HG03039 (cell line): ENCODE measurements around the gene ZBED4.

Experiments
- ATAC-seq: cut with Tn5 transposase; IDR thresholded peaks from one replicate; pipeline ENCODE4 v1.9.1; 2021; ENCODE audit warnings: mild to moderate bottlenecking, moderate library complexity; ENCODE audit not compliant: unreplicated experiment

The ZBED4 gene

GRCh38 chr22:49877642-49878041 lies 24.0 kb downstream of the ZBED4 start:
- no peak for ATAC-seq

- no peak for ATAC-seq
Measured at GRCh38 chr22:49878206-49878605, 24.6 kb downstream of the ZBED4 start.

- ATAC-seq: no peak
Measured at GRCh38 chr22:49879871-49880270, 26.2 kb downstream of the ZBED4 start.

GRCh38 chr22:49880281-49880680 lies 26.6 kb downstream of the ZBED4 start:
- no peak for ATAC-seq

GRCh38 chr22:49881856-49882255 lies 28.2 kb downstream of the ZBED4 start:
- ATAC-seq: no peak

- ATAC-seq: no peak
Measured at GRCh38 chr22:49882519-49883293, 29.1 kb downstream of the ZBED4 start.

- no peak for ATAC-seq
Measured at GRCh38 chr22:49883294-49883640, 29.6 kb downstream of the ZBED4 start.

- ATAC-seq: no peak
Measured at GRCh38 chr22:49884075-49884474, 30.4 kb downstream of the ZBED4 start.

GRCh38 chr22:49884503-49885260 lies 31.0 kb downstream of the ZBED4 start:
- no peak for ATAC-seq

GRCh38 chr22:49885281-49885680 lies 31.6 kb downstream of the ZBED4 start:
- no peak for ATAC-seq

GRCh38 chr22:49885881-49886280 lies 32.2 kb downstream of the ZBED4 start:
- no peak for ATAC-seq

- no peak for ATAC-seq
Measured at GRCh38 chr22:49886346-49887063, 32.9 kb downstream of the ZBED4 start.

GRCh38 chr22:49887064-49887451 lies 33.4 kb downstream of the ZBED4 start:
- ATAC-seq: no peak

GRCh38 chr22:49887702-49888101 lies 34.1 kb downstream of the ZBED4 start:
- no peak for ATAC-seq

- no peak for ATAC-seq
Measured at GRCh38 chr22:49889071-49889470, 35.4 kb downstream of the ZBED4 start.

GRCh38 chr22:49892226-49892899 lies 38.7 kb downstream of the ZBED4 start:
- ATAC-seq: no peak

- ATAC-seq: no peak
Measured at GRCh38 chr22:49893025-49893424, 39.4 kb downstream of the ZBED4 start.

- no peak for ATAC-seq
Measured at GRCh38 chr22:49894322-49895054, 40.8 kb downstream of the ZBED4 start.

GRCh38 chr22:49896201-49896600 lies 42.6 kb downstream of the ZBED4 start:
- no peak for ATAC-seq

- no peak for ATAC-seq
Measured at GRCh38 chr22:49897015-49897684, 43.5 kb downstream of the ZBED4 start.
